ENCODE data around the gene WDR1.

- TF ChIP-seq CTCF (IDR thresholded peaks at IDR 0.05) (no peak), POLR2A (IDR thresholded peaks at IDR 0.05) (no peak)
Measured at GRCh38 chr4:10047967-10048366, 68.6 kb downstream of the WDR1 start.

All from thyroid gland (tissue), 4 donors.